Activated effector memory CD4-positive, alpha-beta T cell treated with anti-CD3 and anti-CD28 coated beads, Interleukin-2, amount 50 U/mL, for 16 hours (primary cell): Measurements from ENCODE around the gene ENAM.
A peak's percentile ranks its signal among the peaks of the same experiment; 100 is the strongest.
"Not testable (repeated sequence)": the region's sequence is repeated elsewhere in the genome, so short reads cannot be mapped to it uniquely, and the experiment has no call there.

ENCODE experiments used
- DNase-seq: peaks from one replicate; pipeline ENCODE4 v3.0.0-alpha.2; 2020

Gene ENAM

DNA sequence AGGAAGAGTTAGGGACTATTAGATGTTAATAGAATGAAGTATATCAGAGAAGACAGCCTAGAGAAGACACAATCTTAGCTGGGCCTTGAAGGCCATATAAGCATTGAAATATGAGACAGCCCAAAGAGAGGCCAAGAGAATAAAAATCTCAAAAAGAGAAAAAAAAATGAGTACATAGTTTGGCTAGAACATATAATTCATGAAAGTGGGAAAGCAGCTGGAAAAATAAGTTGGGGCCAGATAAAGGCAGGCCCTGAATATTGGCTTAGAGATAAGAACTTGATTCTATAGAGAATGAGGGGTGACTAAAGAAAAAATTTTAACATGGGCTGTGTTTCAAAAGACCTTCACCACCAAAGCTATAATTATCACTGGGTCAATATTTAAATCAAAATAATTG is 52.4 kb downstream of the ENAM start:
- no peak for DNase-seq

DNA sequence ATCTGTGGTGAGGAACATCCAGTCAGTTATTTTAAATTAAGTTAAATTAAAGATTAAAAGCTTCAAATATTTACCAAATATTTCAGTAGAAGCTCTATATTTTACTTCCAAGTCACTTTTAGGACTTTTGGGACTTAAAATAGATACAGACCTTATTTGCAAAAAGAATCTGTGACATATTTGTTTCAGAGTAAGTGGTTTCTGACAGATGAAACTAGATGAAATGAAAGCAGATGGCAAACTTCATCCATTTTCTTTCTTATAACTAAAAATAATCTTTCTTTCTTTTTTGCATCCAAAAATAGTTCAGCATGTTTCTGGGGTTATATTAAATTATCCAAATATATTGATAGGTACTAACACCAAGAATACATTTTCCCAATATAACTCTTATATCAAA is 53.2 kb downstream of the ENAM start:
- no peak for DNase-seq

- DNase-seq: not testable (repeated sequence)
Observed at GRCh38 chr4:70682142-70682541, 53.6 kb downstream of the ENAM start.

DNA sequence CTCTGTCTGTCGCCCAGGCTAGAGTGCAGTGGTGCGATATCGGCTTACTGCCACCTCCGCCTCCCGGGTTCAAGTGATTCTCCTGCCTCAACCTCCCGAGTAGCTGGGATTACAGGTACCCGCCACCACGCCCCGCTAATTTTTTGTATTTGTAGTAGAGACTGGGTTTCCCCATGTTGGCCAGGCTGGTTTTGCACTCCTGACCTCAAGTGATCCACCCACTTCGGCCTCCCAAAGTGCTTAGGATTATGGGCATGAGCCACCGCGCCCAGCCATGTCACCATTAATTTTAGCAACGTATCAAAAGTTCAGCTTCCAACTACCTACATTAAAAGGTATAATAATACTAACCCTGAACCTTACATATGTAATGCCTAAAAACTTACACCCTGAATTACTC is 58.8 kb downstream of the ENAM start:
- DNase-seq: peak; percentile 69

- peak; percentile 97 for DNase-seq
Observed at GRCh38 chr4:70687821-70688794, 59.6 kb downstream of the ENAM start, which contains the start of gene UTP3. TSS of gene UTP3 (plus strand) at chr4:70688532. CDS start at chr4:70688678, 146 bp downstream.

GRCh38 chr4:70688795-70689231 is 60.3 kb downstream of the ENAM start:
- DNase-seq: peak; percentile 71

DNA sequence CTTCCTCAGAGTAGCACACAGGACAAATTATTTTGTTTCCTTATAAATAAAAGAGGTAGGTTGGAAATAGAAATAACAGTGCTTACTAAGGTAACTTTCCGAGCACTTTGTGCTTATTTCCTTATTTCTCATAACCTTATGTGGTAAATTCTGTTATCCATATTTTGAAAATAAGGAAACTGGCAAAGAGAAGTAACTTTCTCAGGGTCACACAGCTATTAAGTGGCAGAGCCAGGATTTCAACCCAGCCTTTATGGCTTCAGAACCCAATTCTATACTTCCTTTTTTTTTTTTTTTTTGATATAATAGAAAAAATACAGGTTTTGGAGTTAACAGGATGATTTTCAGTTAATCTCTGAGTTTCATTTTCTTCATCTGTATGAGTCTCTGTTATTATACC is 63.1 kb downstream of the ENAM start:
- DNase-seq: no peak

DNA sequence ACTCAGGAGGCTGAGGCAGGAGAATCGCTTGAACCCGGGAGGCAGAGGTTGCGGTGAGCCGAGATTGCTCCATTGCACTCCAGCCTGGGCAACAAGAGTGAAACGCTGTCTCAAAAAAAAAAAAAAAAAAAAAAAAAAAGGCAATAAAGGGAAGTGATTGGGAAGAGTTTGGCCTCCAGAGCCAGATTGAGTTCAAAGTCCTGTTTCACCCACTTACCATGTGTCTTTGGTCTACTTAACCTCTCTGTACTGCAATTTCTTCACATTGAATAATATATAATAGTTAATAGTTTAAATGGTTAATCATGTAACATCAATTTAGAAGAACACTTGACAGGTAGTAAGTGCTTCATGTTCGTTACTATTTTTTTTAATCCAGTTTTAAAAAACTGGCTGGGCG is 66.1 kb downstream of the ENAM start:
- DNase-seq: not testable (repeated sequence)
